PC-3 (cell line): ENCODE data around the gene KLHL21.

Source experiments
- EZH2phosphoT487 ChIP-seq: fragments of 300-600 bp; sonication (generic); IDR thresholded peaks from 2 replicates; pipeline ENCODE4 v1.6.1; 2018; ENCODE audit warnings: mild to moderate bottlenecking, antibody characterized with exemption, low read length, borderline replicate concordance
- TF ChIP-seq, protein P1 (sequence below): fragments of 300-600 bp; sonication (generic); conservative IDR thresholded peaks from 2 replicates; pipeline ENCODE4 v1.5.1; 2017; ENCODE audit warnings: antibody characterized with exemption, low read depth, mild to moderate bottlenecking, low read length

DNA sequence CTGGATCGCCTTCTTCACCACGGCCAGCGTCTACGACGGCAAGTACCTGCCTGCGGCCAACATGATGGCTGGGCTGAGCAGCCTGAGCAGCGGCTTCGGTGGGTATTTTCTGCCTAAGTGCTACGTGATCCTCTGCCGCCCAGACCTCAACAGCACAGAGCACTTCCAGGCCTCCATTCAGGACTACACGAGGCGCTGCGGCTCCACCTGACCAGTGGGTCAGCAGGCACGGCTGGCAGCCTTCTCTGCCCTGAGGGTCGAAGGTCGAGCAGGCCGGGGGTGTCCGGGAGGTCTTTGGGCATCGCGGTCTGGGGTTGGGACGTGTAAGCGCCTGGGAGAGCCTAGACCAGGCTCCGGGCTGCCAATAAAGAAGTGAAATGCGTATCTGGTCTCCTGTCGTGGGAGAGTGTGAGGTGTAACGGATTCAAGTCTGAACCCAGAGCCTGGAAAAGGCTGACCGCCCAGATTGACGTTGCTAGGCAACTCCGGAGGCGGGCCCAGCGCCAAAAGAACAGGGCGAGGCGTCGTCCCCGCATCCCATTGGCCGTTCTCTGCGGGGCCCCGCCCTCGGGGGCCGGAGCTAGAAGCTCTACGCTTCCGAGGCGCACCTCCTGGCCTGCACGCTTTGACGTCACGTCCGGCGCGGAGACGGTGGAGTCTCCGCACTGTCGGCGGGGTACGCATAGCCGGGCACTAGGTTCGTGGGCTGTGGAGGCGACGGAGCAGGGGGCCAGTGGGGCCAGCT is 23.1 kb downstream of the KLHL21 start, which contains the start of gene ZBTB48:
- no peak for TF ChIP-seq EZH2phosphoT487
- TF ChIP-seq, protein P1, sequence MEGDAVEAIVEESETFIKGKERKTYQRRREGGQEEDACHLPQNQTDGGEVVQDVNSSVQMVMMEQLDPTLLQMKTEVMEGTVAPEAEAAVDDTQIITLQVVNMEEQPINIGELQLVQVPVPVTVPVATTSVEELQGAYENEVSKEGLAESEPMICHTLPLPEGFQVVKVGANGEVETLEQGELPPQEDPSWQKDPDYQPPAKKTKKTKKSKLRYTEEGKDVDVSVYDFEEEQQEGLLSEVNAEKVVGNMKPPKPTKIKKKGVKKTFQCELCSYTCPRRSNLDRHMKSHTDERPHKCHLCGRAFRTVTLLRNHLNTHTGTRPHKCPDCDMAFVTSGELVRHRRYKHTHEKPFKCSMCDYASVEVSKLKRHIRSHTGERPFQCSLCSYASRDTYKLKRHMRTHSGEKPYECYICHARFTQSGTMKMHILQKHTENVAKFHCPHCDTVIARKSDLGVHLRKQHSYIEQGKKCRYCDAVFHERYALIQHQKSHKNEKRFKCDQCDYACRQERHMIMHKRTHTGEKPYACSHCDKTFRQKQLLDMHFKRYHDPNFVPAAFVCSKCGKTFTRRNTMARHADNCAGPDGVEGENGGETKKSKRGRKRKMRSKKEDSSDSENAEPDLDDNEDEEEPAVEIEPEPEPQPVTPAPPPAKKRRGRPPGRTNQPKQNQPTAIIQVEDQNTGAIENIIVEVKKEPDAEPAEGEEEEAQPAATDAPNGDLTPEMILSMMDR, result no peak
